Adrenal gland (tissue), 12 donors: ENCODE data around the gene MLKL. TPM values are rescaled to one million over a fixed set of nuclear protein-coding genes. Genes with fewer than 3 reads are reported as not detected.

Experiments used
- DNase-seq, 7 donors: peaks; one replicate each; pipeline ENCODE4 v3.0.0-alpha.2; 2019 to 2020
- H3K27ac ChIP-seq, 5 donors: fragments of 200-600 bp; sonication (generic) in 4 of 5; 1 replicate in 3 of 5; 2 replicates in 2 of 5; pipeline versions ENCODE4 v1.5.1 to v1.8.0; 2016 to 2020; ENCODE audit warnings: mild to moderate bottlenecking in 1 of 5
- H3K27me3 ChIP-seq: fragments of 200-600 bp; 2 replicates; pipeline ENCODE4 v1.8.0; 2021
- H3K36me3 ChIP-seq, 2 donors: fragments of 200-600 bp; replicated peaks in 1 of 2; 1 replicate in 1 of 2; 2 replicates in 1 of 2; pipeline versions ENCODE4 v1.5.1 to v1.8.0; 2018 to 2022
- H3K4me1 ChIP-seq, 2 donors: fragments of 200-600 bp; replicated peaks in 1 of 2; 1 replicate in 1 of 2; 2 replicates in 1 of 2; pipeline versions ENCODE4 v1.5.1 to v1.8.0; 2018 to 2021
- H3K4me3 ChIP-seq, 4 donors: fragments of 200-600 bp; sonication (generic) in 3 of 4; one replicate each; pipeline ENCODE4 v1.5.1; 2016 to 2018
- H3K9me3 ChIP-seq, 3 donors: fragments of 200-600 bp; sonication (generic) in 1 of 3; replicated peaks in 1 of 3; 1 replicate in 2 of 3; 2 replicates in 1 of 3; pipeline versions ENCODE4 v1.5.1 to v1.8.0; 2016 to 2021
- POLR2A ChIP-seq, 2 donors: fragments of 450-650 bp; IDR thresholded peaks; one replicate each; pipeline ENCODE4 v1.6.1; 2017; ENCODE audit warnings: antibody characterized with exemption in 2 of 2, mild to moderate bottlenecking in 2 of 2, moderate library complexity in 1 of 2
- WGBS, 4 donors: extraction: QIAGEN DNeasy Blood & Tissue Kit in 2 of 4; methylation state at CpG; one replicate each; pipeline versions ENCODE4 v1.1.5 to v1.1.7; 2013 to 2017; 5-methylcytosine and 5-hydroxymethylcytosine counted together
- intact Hi-C, 2 donors: fragments of 100-400 bp; cut with DNase I; formaldehyde crosslinking; loops; one replicate each; pipeline versions ENCODE4 v1.14.1 to v1.15.0; 2022 to 2023
- polyA plus RNA-seq, 3 donors: library from polyadenylated mRNA; stranded (reverse); fragments of 200-250 nt in 2 of 3; fragments of 350-450 nt in 1 of 3; fragmentation: Illumina TruSeq in 1 of 3; extraction: RNeasy Lipid Tissue Mini Kit (QIAGEN cat#74804) in 1 of 3; gene quantifications; one replicate each; pipeline ENCODE4 v1.2.3, GENCODE V29; 2013 to 2014
- total RNA-seq, 9 donors: library from RNA; depleted of rRNA in 4 of 9; stranded (reverse); fragments of >200 nt in 4 of 9; fragments of 120-200 nt in 1 of 9; fragmentation: NEBNext Ultra II Directional in 1 of 9; extraction: Animal tissue kit (Norgen Biotek cat#: 25700) in 1 of 9; gene quantifications; one replicate each; pipeline versions ENCODE4 v1.1.0 to v1.2.4, GENCODE V29; 2013 to 2023
- TF ChIP-seq, protein P1 (sequence below), 6 experiments: fragments of 450-650 bp in 4 of 6; fragments of 200-600 bp in 2 of 6; sonication (generic) in 1 of 6; IDR thresholded peaks; 1 replicate in 5 of 6; 2 replicates in 1 of 6; pipeline versions ENCODE4 v1.5.1 to v1.8.0; 2016 to 2021; ENCODE audit warnings: antibody characterized with exemption in 6 of 6, mild to moderate bottlenecking in 2 of 6, moderate library complexity in 1 of 6
- donor health status: healthy with polysubstance abuse.
- donor health status: Bipolar disorder and iron deficiency.
- donor health status: DM: yes; HTN: yes; CAD: no.
- donor health status: DM: no; HTN: no; CAD: no.
- donor health status: DM: no; HTN: no; CAD: no.
- donor health status: DM: yes; HTN: yes; CAD: no.

Gene MLKL
- total and polyA plus RNA-seq, 12 donors, result 3.1 to 26.1 (median 11.0) TPM

DNA sequence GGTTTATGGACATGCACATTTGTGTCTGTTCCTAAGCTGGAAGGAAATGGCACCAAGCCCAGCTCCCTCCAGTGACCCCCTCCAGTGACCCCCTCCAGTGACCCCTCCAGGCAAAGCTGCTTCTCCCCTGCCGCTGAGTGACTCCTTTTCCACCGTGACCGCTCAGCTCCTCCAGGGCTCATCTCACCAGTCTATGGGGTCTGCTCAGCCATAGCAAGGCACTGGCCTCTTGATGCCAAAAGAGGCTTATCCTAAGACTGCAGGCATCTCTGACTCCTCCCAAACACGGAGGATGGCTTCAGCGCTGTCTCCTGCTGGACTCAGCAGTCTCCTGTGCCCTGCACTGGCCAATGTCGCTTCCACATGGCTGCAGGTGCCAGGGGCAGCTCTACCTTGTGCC, 38.6 kb upstream of the MLKL start:
- peaks cover 7 to 9% of the 10 kb centered on the region in 2 donors for H3K4me1 ChIP-seq
- H3K36me3 ChIP-seq, result no peaks in the 10 kb centered on the region
- no peaks in the 10 kb centered on the region for H3K27me3 ChIP-seq
- H3K27ac ChIP-seq, result no peak overlapping the region
- intact Hi-C loops, result no loop called here
- H3K4me3 ChIP-seq, result no peak overlapping the region
- no peaks in the 10 kb centered on the region for H3K9me3 ChIP-seq
- TF ChIP-seq, protein P1, sequence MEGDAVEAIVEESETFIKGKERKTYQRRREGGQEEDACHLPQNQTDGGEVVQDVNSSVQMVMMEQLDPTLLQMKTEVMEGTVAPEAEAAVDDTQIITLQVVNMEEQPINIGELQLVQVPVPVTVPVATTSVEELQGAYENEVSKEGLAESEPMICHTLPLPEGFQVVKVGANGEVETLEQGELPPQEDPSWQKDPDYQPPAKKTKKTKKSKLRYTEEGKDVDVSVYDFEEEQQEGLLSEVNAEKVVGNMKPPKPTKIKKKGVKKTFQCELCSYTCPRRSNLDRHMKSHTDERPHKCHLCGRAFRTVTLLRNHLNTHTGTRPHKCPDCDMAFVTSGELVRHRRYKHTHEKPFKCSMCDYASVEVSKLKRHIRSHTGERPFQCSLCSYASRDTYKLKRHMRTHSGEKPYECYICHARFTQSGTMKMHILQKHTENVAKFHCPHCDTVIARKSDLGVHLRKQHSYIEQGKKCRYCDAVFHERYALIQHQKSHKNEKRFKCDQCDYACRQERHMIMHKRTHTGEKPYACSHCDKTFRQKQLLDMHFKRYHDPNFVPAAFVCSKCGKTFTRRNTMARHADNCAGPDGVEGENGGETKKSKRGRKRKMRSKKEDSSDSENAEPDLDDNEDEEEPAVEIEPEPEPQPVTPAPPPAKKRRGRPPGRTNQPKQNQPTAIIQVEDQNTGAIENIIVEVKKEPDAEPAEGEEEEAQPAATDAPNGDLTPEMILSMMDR (IDR thresholded peaks at IDR 0.05), result no peak
- no peak for TF ChIP-seq POLR2A (IDR thresholded peaks at IDR 0.05)
- WGBS, 4 donors, result 76 to 93% (median 81%) methylated on average over 3 to 6 of the region's 6 CpGs
- no peak for DNase-seq

DNA sequence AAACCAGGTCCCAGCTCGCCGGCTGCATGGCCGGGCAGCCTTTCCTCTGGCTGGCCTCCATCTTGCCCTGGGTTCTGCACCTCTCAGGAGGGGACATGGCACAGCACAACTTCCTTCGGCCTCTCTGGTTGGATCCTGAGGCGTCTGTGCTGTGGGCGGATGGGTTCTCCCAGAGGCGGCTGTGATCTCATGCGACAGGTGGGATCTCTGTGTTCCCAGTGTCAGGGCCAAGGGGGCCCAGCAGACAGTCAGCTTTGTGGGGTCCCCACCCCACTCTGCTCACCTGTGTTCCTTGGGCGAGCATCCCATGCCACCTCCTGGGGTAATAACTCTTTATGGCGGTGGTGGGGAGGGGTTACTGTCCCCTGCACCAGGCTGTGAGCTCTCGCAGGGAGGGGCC, 38.2 kb upstream of the MLKL start:
- H3K27ac ChIP-seq, result no peak overlapping the region
- WGBS, 4 donors, result 88 to 96% (median 93%) methylated on average over 2 to 11 of the region's 11 CpGs
- intact Hi-C loops, result no loop called here

DNA sequence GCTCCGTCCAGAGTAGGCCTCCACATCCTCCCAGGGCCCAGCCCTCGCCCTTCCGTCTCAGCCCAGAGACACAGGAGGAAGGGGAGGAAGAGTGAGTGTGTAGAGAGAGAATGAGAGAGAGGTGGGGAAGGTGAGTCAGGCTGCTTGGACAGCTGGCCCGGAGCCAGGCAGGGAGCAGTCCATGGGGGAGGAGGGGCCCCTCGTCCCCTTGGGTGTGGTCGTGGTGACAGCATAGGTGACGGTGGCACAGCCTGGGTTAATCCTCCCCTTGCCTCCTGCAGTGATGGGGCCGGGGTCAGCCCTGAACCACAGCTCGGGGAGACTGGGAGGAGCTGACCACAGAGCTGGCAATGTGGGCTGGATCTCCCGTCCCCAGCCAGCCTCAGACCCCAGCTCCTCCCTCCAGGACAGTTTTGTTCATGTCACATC, 37.5 kb upstream of the MLKL start:
- no peaks in the 10 kb centered on the region for H3K9me3 ChIP-seq
- no peaks in the 10 kb centered on the region for H3K36me3 ChIP-seq
- no peak for DNase-seq
- H3K4me3 ChIP-seq, result no peak overlapping the region
- H3K27ac ChIP-seq, result no peak overlapping the region
- H3K27me3 ChIP-seq, result no peaks in the 10 kb centered on the region
- intact Hi-C loops, result no loop called here
- H3K4me1 ChIP-seq, result peaks cover 1 to 4% of the 10 kb centered on the region in 2 donors
- TF ChIP-seq, protein P1 (IDR thresholded peaks at IDR 0.05), result no peak
- WGBS, 4 donors, result 38 to 57% (median 41%) methylated on average over 10 of the region's 10 CpGs

More for the DNA sequence above, 38.2 kb upstream of the MLKL start:
- Histone ChIP-seq H3K4me1 (peaks cover 7 to 9% of the 10 kb centered on the region in 2 donors), H3K36me3 (no peaks in the 10 kb centered on the region), H3K4me3 (no peak overlapping the region), H3K9me3 (no peaks in the 10 kb centered on the region), H3K27me3 (no peaks in the 10 kb centered on the region)
- DNase-seq, result no peak
- TF ChIP-seq POLR2A (IDR thresholded peaks at IDR 0.05), result no peak
- TF ChIP-seq, protein P1 (IDR thresholded peaks at IDR 0.05), result no peak

GRCh38 chr16:74737521-74737920, 36.9 kb upstream of the MLKL start:
- Histone ChIP-seq H3K27ac (no peak overlapping the region), H3K4me1 (peaks cover 0 to 4% of the 10 kb centered on the region in 2 donors)
- WGBS, 4 donors, result 80 to 90% (median 88%) methylated on average over 3 to 6 of the region's 6 CpGs

More at GRCh38 chr16:74737521-74737920, 36.9 kb upstream of the MLKL start:
- DNase-seq, result no peak
- Histone ChIP-seq H3K36me3 (no peaks in the 10 kb centered on the region), H3K9me3 (no peaks in the 10 kb centered on the region), H3K27me3 (no peaks in the 10 kb centered on the region), H3K4me3 (no peak overlapping the region)
- intact Hi-C loops, result no loop called here
- TF ChIP-seq, protein P1 (IDR thresholded peaks at IDR 0.05), result no peak
- TF ChIP-seq POLR2A (IDR thresholded peaks at IDR 0.05), result no peak
